LNCAP (cell line): ENCODE measurements around the gene EIF3B.

Source experiments
- CTCF ChIP-seq: fragments of 450-650 bp; IDR thresholded peaks from 2 replicates; pipeline ENCODE4 v1.5.1; 2017; ENCODE audit warnings: mild to moderate bottlenecking

The EIF3B gene

GRCh38 chr7:2336626-2337299, 17.9 kb upstream of the EIF3B start:
- no peak for TF ChIP-seq CTCF

DNA sequence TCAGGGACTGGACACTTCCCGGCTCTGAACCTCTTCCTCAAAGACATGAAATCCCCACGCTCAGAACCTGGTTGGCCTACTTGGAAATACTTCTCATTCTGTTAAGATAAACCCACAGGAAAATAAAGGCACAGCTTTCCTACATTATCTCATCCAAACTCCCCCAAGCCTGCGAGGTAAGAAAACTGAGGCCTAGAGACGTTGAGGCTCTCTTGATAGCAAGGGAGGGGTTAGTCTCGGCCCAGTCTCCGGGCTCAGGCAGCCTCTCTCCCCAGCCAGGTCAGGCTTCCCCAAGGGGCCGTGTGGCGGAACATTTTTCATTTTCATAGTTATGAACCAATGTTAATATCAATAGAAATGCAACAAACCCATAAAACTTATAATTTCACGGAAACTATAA, 4.6 kb upstream of the EIF3B start:
- TF ChIP-seq CTCF, result no peak

GRCh38 chr7:2350861-2351260, 3.8 kb upstream of the EIF3B start:
- TF ChIP-seq CTCF, result no peak

DNA sequence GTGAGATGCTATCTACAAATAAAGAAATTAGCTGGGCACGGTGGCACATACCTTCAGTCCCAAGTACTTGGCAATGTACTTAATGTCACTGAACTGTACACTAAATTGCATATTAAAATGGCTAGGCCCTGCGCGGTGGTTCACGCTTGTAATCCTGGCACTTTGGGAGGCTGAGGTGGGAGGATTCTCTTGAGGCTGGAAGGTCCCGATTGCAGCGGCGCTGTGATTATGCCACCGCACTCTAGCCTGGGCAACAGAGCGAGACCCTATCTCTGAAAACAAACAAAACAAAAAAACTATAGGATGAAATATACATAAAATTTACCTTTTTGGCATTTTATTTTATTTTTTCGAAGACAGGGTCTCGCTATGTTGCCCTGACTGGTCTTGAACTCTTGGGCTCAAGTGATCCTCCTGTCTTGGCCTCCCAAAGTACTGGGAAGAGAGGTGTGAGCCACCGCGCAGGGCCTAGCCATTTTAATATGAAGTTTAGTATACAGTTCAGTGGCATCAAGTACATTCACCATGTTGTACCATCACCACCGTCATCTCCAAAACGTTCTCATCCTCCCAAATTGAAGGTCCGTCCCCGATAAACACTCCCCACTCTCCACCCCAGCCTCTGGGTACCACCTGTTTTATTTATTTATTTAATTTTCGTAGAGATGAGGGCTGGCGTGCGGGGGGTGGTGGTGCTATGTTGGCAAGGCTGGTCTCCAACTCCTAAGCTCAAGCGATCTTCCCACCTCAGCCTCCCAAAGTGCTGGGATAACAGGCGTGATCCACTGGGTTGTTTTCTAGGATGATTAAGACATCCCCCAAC, 1.3 kb upstream of the EIF3B start:
- no peak for TF ChIP-seq CTCF

GRCh38 chr7:2353936-2354185, 766 bp upstream of the EIF3B start:
- no peak for TF ChIP-seq CTCF

DNA sequence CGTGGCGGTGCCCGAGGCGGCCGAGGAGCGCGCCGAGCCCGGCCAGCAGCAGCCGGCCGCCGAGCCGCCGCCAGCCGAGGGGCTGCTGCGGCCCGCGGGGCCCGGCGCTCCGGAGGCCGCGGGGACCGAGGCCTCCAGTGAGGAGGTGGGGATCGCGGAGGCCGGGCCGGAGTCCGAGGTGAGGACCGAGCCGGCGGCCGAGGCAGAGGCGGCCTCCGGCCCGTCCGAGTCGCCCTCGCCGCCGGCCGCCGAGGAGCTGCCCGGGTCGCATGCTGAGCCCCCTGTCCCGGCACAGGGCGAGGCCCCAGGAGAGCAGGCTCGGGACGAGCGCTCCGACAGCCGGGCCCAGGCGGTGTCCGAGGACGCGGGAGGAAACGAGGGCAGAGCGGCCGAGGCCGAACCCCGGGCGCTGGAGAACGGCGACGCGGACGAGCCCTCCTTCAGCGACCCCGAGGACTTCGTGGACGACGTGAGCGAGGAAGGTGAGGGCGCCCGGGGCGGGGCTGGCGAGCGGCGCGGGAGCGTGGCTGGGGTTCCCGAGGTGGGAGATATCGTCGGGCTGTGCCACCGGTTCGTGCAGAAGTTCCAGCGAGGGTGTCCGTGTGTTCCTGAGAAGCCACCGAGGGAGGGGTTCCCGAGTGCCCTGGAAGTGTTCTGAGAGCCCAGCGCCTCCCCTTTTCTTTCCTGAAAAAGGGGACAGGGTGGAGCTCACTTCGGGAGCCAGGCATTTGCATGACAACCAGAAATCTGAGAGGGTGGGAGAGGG, 495 bp downstream of the EIF3B start:
- TF ChIP-seq CTCF, result no peak

GRCh38 chr7:2355705-2356008, 1.0 kb downstream of the EIF3B start:
- no peak for TF ChIP-seq CTCF
